Measurements from ENCODE around the gene TTC28.

Gene TTC28

DNA sequence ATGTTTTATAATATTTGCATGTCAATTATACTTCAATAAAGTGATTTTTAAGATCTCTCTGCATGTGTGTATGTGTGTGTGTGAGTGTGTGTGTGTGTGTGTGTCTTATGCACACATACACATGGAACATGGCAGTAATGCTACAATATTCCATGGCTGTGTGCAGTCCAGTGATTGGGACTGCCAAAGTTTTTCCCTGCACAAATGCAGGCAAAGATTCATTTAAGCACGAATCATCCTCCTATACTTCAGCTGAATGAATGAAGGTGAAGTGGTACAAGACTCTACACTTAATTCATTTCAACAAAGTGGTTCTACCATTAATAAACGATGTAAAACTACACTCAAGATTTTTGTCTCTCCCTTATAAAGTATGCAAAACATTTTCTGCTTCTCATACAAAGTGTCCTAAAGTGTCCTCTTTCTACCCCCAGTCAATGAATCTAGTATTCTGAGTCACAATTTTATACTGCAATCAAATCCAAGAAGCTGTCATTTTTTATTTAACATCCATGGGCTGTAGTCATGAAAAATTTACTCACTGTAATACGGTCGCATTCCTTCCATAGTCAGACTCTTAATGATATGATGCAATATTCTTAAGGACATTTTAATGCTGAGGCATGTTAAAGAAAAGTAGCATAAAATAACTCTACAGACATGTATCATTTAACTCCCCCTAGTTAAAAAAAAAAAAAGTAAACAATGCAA is 132.4 kb downstream of the TTC28 start:
- peak; percentile 66 for TF ChIP-seq CEBPB (IDR thresholded peaks at IDR 0.05)
- 0 out of 2 replicates have a peak, but pooled peaks have one; percentile 11 for TF ChIP-seq TEAD4 (IDR thresholded peaks at IDR 0.05)
- TF ChIP-seq, protein P1, sequence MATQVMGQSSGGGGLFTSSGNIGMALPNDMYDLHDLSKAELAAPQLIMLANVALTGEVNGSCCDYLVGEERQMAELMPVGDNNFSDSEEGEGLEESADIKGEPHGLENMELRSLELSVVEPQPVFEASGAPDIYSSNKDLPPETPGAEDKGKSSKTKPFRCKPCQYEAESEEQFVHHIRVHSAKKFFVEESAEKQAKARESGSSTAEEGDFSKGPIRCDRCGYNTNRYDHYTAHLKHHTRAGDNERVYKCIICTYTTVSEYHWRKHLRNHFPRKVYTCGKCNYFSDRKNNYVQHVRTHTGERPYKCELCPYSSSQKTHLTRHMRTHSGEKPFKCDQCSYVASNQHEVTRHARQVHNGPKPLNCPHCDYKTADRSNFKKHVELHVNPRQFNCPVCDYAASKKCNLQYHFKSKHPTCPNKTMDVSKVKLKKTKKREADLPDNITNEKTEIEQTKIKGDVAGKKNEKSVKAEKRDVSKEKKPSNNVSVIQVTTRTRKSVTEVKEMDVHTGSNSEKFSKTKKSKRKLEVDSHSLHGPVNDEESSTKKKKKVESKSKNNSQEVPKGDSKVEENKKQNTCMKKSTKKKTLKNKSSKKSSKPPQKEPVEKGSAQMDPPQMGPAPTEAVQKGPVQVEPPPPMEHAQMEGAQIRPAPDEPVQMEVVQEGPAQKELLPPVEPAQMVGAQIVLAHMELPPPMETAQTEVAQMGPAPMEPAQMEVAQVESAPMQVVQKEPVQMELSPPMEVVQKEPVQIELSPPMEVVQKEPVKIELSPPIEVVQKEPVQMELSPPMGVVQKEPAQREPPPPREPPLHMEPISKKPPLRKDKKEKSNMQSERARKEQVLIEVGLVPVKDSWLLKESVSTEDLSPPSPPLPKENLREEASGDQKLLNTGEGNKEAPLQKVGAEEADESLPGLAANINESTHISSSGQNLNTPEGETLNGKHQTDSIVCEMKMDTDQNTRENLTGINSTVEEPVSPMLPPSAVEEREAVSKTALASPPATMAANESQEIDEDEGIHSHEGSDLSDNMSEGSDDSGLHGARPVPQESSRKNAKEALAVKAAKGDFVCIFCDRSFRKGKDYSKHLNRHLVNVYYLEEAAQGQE (IDR thresholded peaks at IDR 0.05; ENCODE audit: low read depth) = no peak

DNA sequence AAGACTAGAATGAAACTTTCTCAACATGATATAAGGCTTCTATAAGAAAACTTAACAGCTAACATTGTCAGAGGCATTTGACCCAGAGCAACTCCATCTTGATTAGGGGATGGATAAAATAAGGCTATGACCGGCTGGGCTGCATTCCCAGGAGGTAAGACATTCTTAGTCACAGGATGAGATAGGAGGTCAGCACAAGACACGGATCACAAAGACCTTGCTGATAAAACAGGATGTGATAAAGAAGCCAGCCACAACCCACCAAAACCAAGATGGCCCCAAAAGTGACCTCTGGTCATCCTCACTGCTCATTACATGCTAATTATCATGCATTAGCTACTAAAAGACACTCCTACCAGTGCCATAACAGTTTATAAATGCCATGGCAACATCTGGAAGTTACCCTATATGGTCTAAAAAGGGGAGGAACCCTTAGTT is 135.2 kb downstream of the TTC28 start:
- TF ChIP-seq TEAD4 (IDR thresholded peaks at IDR 0.05) (no peak), EP300 (IDR thresholded peaks at IDR 0.05; ENCODE audit: borderline replicate concordance) (no peak), CEBPB (IDR thresholded peaks at IDR 0.05) (no peak), TCF12 (IDR thresholded peaks at IDR 0.05; ENCODE audit: low read depth) (no peak), YY1 (IDR thresholded peaks at IDR 0.05; ENCODE audit: low read depth) (no peak), NFIC (IDR thresholded peaks at IDR 0.05) (no peak), FOXM1 (IDR thresholded peaks at IDR 0.05; ENCODE audit: borderline replicate concordance, low read depth) (no peak), RAD21 (IDR thresholded peaks at IDR 0.05; ENCODE audit: low read depth) (no peak), TAF1 (IDR thresholded peaks at IDR 0.05; ENCODE audit: low read depth) (no peak), EGR1 (IDR thresholded peaks at IDR 0.05) (no peak), ZBTB7A (IDR thresholded peaks at IDR 0.05; ENCODE audit: low read depth) (no peak), CREB1 (IDR thresholded peaks at IDR 0.05; ENCODE audit: low read depth) (no peak)
- TF ChIP-seq, protein P2, sequence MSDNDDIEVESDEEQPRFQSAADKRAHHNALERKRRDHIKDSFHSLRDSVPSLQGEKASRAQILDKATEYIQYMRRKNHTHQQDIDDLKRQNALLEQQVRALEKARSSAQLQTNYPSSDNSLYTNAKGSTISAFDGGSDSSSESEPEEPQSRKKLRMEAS (IDR thresholded peaks at IDR 0.05) = no peak
- TF ChIP-seq, protein P3, sequence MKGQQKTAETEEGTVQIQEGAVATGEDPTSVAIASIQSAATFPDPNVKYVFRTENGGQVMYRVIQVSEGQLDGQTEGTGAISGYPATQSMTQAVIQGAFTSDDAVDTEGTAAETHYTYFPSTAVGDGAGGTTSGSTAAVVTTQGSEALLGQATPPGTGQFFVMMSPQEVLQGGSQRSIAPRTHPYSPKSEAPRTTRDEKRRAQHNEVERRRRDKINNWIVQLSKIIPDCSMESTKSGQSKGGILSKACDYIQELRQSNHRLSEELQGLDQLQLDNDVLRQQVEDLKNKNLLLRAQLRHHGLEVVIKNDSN (IDR thresholded peaks at IDR 0.05) = no peak
- TF ChIP-seq, protein P1 (IDR thresholded peaks at IDR 0.05; ENCODE audit: low read depth) = no peak

DNA sequence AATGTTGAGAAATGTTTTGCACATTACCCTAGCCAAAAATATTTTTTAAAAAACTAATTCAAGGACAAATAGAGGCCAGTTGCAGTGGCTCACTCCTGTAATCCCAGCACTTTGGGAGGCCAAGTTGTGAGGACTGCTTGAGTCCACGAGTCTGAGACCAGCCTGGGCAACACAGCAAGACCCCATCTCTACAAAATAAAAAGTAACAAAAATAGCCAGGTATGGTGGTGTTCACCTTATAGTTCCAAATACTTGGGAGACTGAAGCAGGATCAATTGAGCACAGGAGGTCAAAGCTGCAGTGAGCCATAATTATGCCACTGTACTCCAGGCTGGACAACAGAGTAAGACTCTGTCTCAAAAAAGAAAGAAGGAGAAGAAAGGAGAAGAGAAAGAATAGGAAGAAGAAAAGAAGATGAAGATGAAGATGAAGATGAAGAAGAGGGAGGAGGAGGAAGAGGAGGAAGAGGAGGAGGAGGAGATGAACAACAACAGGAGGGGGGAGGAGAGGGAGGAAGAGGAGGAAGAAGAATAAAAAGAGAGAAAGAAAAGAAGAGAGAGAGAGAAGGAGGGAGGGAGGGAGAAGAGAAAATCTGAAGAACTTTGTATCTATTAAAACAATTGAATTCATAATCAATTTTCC is 136.5 kb downstream of the TTC28 start:
- TF ChIP-seq, protein P1 (IDR thresholded peaks at IDR 0.05; ENCODE audit: low read depth) = no peak
- TF ChIP-seq EP300 (IDR thresholded peaks at IDR 0.05; ENCODE audit: borderline replicate concordance) (no peak), FOXM1 (IDR thresholded peaks at IDR 0.05; ENCODE audit: borderline replicate concordance, low read depth) (no peak), ZBTB7A (IDR thresholded peaks at IDR 0.05; ENCODE audit: low read depth) (no peak), CEBPB (IDR thresholded peaks at IDR 0.05) (no peak)

DNA sequence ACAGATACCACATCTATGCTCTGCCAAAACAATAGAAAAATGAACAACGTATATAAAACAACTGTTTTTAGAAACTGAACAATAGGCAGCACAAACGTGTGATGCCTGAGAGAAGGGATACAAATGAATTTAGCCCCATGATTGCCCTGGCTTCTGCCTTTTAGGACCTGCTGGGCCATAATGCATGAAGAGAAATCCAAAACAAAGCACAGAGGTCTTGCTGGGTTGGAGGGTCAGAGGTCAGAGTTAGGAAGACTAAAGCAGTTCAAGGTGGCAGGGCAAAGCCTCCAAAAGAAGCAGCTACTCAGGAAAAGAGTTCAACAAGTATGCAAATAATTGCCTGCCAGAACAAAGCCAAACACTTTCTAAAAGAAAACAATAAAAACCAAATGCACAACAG is 138.5 kb downstream of the TTC28 start:
- TF ChIP-seq YY1 (IDR thresholded peaks at IDR 0.05; ENCODE audit: low read depth) (no peak), NFIC (IDR thresholded peaks at IDR 0.05) (no peak), RAD21 (IDR thresholded peaks at IDR 0.05; ENCODE audit: low read depth) (no peak), EGR1 (IDR thresholded peaks at IDR 0.05) (no peak), ZBTB7A (IDR thresholded peaks at IDR 0.05; ENCODE audit: low read depth) (no peak), TAF1 (IDR thresholded peaks at IDR 0.05; ENCODE audit: low read depth) (no peak), CEBPB (IDR thresholded peaks at IDR 0.05) (no peak)
- TF ChIP-seq, protein P2 (IDR thresholded peaks at IDR 0.05) = no peak

DNA sequence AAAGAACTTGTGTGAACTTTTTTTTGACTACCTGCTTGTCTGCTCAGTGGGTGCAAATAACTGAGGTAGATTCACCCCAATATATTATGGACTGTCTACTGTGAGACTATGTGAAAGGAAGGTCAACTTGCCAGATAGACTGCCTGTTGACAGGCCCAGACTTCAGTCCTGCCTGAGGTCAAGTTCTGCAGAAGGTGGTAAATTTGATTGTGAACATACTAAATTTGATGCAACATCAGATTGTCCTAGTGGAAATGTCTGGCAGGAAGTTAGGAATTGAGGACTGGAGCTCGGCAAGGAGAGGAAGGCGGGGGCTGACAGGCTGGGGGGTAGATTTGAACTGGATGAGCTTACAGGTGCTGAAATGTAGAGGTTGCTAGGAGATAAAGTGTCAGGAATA is 140.7 kb downstream of the TTC28 start:
- TF ChIP-seq ZBTB7A (IDR thresholded peaks at IDR 0.05; ENCODE audit: low read depth) = no peak
- TF ChIP-seq TCF12 (IDR thresholded peaks at IDR 0.05; ENCODE audit: low read depth) = no peak
- no peak for TF ChIP-seq CREB1 (IDR thresholded peaks at IDR 0.05; ENCODE audit: low read depth)
- TF ChIP-seq, protein P2 (IDR thresholded peaks at IDR 0.05) = no peak
- TF ChIP-seq YY1 (IDR thresholded peaks at IDR 0.05; ENCODE audit: low read depth) = no peak
- TF ChIP-seq EP300 (IDR thresholded peaks at IDR 0.05; ENCODE audit: borderline replicate concordance) = no peak
- TF ChIP-seq CEBPB (IDR thresholded peaks at IDR 0.05) = no peak
- no peak for TF ChIP-seq EGR1 (IDR thresholded peaks at IDR 0.05)
- no peak for TF ChIP-seq TEAD4 (IDR thresholded peaks at IDR 0.05)
- TF ChIP-seq NFIC (IDR thresholded peaks at IDR 0.05) = no peak
- TF ChIP-seq, protein P3 (IDR thresholded peaks at IDR 0.05) = no peak
- TF ChIP-seq, protein P1 (IDR thresholded peaks at IDR 0.05; ENCODE audit: low read depth) = no peak
- no peak for TF ChIP-seq TAF1 (IDR thresholded peaks at IDR 0.05; ENCODE audit: low read depth)
